Activated CD8-positive, alpha-beta memory T cell treated with anti-CD3 and anti-CD28 coated beads, Interleukin-2, amount 50 U/mL, for 1 hour (primary cell): ENCODE measurements around the gene KCNH8.
A peak's percentile ranks its signal among the peaks of the same experiment; 100 is the strongest.
"Not testable (repeated sequence)": the region's sequence is repeated elsewhere in the genome, so short reads cannot be mapped to it uniquely, and the experiment has no call there.

Source experiments
- DNase-seq: peaks from one replicate; pipeline ENCODE4 v3.0.0-alpha.2; 2020; ENCODE audit errors: extremely low read depth

The KCNH8 gene

GRCh38 chr3:19147905-19148767, at the start of gene KCNH8:
TSS of gene KCNH8 (plus strand) at chr3:19148510. CDS start at chr3:19148720, 210 bp downstream.
- DNase-seq, result no peak

- DNase-seq, result not testable (repeated sequence)
Observed at GRCh38 chr3:19102654-19103290, 45.5 kb upstream of the KCNH8 start.

- no peak for DNase-seq
Observed at GRCh38 chr3:19103510-19103909, 44.8 kb upstream of the KCNH8 start.

DNA sequence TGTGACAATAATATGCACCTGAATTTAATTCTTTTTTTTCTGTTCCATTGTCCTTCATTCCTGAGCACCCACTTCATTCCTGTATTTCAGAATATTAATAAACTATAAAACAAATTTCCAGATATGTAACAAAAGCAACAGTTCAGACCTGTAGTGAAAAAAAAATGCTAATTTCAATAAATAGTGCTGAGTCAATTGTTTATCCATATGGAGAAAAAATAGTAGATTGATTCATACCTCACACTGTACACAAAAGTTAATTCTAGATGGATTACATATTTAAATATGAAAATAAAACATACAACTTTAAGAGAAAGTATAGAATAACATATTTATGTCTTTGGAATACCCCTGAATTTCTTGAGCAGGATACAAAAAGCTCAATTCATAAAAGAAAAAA, 43.9 kb upstream of the KCNH8 start:
- no peak for DNase-seq

- DNase-seq, result no peak
Observed at GRCh38 chr3:19105826-19106225, 42.5 kb upstream of the KCNH8 start.

DNA sequence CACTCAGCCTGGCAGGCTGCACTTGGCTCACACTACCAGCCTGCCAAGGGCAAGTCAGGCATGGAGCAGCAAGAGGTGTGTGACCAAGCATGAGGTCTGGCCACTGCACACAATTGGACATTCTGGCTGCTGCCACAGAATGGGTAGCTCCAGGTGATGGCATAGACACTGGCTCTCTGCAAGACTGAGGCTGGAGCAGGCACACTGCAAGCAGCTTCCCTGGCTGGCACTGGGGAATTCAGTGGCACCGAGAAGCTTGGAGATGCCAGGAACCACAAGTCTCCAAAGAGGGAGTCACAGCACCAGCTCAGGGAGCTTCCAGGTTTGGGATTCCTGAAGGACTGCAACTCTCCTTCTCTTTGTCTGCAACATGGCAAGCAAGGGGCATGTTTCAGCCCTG, 42.0 kb upstream of the KCNH8 start:
- DNase-seq, result no peak

DNA sequence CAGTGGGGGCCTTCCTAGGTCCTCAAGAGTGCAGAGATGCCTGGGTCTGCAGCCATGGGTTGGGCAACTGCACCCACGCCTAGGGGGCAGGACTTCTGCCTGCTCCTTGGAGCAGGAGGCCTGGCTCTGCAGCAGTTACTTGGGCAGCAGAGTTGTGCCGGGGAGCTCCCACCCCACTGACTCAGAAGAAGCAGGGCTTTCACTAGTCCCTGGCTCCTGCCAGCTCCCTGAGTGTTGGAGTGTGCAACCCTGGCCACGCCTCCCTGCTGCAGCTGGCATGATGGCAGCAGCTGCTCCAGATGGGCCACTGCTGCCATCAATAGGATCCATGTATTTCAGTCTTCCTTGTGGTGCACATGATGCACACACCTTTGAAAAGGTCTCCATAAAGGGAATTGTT, 40.6 kb upstream of the KCNH8 start:
- DNase-seq, result no peak

GRCh38 chr3:19110335-19110895, 37.9 kb upstream of the KCNH8 start:
- no peak for DNase-seq

DNA sequence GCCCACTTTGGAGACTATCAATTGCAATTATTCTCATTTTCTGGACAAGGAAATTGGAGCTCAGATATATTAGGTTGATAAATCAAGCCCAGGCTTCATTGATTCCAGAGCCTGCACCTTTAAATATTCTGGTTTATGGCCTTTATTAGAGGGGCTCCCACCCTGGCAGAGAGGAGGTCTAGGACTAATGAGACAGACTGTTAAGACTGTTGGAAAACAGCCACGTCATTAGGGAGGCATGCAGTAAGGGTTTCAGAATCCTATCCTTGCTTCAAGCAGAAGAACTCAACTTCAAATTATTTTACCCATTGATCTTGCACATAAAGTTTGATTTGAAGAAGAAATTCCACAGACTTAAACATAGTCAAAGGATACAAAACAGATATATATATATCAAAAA, 33.8 kb upstream of the KCNH8 start:
- DNase-seq, result no peak

- DNase-seq, result no peak
Observed at GRCh38 chr3:19116239-19116638, 32.1 kb upstream of the KCNH8 start.

GRCh38 chr3:19124752-19125151, 23.6 kb upstream of the KCNH8 start:
- no peak for DNase-seq

DNA sequence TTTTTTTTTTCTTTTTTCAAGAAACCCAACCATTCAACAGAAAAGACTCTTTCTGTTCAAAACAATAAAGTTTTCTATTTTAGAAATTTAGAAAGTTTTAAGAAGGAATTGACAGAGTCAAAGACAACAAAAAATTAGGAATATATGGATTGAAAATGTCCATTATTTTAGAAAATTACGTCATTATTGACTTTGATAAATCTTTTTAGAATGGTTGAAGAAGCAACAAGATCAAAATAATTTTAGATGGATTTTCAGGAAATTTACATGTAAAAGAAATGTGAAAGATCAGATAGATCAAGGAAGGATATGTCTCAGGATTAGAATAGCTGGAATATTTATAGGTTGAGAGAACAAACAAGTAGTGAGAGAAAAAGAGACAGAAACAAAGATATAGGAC, 8.4 kb upstream of the KCNH8 start:
- no peak for DNase-seq

- DNase-seq, result peak; percentile 26
Observed at GRCh38 chr3:19146685-19147650, 1.3 kb upstream of the KCNH8 start.

DNA sequence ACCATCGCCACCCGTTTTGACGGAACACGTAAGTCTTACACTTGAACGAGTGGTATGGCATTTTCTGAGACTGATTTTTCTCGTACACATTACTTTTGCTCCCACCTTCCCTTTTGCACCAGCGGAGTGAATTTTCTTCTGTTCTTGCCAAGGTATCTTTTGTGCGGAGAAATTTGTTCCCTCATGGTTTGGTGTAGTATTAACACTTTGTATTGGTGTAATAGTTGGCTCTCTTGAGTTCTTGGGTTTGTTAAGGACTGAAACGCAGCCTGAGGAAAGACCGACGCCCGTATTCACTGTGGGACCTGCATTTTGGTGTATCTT, 420 bp downstream of the KCNH8 start:
- DNase-seq, result no peak

DNA sequence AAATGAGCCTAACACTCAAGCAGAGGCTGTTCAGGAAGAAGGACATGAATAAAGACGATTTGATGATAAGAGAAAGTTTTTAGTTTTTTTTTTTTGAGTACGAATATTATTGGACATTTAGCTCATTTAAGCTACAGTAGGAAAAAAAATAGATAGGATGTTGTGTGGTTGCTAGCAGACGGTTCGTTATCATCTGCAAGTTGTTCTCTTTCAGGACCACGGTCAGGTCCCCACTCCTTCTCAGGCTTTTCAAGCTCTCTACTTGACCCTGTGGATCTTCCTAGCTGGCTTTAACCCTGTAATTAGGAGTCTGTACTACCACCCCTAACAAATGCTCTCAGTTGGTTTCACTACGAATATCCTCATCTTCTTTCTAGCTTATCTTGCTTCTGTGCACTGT, 1.1 kb downstream of the KCNH8 start:
- no peak for DNase-seq

GRCh38 chr3:19151171-19151570, 2.9 kb downstream of the KCNH8 start:
- no peak for DNase-seq

GRCh38 chr3:19154693-19155250, 6.5 kb downstream of the KCNH8 start:
- DNase-seq, result no peak

DNA sequence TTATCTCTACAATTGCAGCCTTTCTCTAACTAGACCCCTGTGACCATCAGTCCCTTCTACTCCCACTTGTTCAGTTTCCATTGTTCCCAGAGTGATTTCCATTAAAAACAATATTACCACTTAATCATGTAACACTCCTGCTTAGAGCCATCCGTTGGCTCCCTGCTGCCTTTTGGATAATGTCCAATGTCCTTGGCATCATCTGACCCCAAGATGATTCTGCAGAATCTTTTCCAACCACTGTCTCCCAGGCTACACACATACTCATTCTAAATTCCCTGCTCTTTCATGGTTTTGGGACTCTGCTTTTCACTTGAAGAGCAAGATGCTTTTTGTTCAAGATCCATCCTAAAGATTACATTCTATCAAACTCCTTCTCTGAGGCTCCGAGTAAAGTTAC, 7.1 kb downstream of the KCNH8 start:
- DNase-seq, result no peak

GRCh38 chr3:19159966-19160635, 11.8 kb downstream of the KCNH8 start:
- DNase-seq, result no peak

DNA sequence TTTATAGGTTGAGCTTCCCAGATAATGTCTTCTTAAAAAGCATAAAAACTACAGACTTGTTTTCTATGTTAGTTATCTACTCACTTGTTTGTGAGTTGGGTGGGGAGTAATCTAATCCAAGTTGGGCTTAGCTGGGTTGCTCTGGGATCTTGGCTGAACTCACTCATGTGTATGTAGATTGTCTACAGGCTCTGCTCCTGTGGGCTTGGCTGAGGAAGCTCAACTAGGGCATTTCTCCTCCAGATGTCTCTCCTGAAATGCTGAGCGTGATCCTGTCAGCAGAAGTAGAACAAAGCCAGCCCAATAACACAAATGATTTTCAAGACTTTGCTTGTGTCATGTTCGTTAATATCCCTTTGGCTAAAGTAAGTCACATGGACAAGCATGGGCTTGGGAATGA, 17.3 kb downstream of the KCNH8 start:
- DNase-seq, result no peak

GRCh38 chr3:19171794-19172193, 23.5 kb downstream of the KCNH8 start:
- no peak for DNase-seq
